ENCODE results near the gene FBH1. TPM values are rescaled to one million over a fixed set of nuclear protein-coding genes. Genes with fewer than 3 reads are reported as not detected.

The FBH1 gene
- total RNA-seq, 1 donor from 2014 or later, result 76.6 TPM

DNA sequence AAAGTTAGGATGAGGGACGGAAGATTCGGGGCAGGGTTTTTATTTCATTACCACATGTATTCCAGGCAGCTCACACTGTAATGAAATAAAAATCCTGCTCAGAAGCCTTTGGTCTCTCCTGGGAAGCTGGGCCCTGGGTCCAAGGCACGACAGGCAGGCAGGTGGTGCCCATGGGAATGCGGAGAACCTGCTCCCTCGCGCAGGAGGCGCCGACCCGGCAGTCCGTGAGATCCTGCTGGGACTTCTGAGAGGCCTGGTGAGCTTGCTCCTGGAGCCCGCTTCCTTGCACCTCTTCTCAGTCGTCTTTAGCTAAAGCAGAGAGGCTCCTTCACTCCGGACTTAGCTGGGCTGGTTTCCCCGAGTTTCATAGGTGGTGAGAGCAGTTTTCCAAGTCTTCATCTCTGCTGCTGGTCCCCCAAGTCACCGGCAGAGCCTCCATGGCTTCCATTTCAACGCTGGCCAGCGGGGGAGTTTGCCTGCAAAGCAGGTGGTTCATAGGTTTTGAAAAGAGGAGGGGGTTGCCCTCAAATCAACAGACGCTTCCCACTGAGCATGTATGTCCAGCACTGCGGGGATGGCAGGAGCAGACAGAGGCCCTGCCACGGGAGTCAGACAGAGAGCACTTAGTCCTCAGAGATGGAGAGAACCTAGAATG, 62.8 kb downstream of the FBH1 start:
- Mint-ChIP-seq H3K36me3 (no peaks in the 10 kb centered on the region), H3K27ac (no peak overlapping the region), H3K4me3 (no peak overlapping the region), H3K9me3 (no peaks in the 10 kb centered on the region), H3K4me1 (peaks cover 7% of the 10 kb centered on the region), H3K27me3 (ENCODE audit: low read depth) (peaks cover 7% of the 10 kb centered on the region)
- TF ChIP-seq, protein P1, sequence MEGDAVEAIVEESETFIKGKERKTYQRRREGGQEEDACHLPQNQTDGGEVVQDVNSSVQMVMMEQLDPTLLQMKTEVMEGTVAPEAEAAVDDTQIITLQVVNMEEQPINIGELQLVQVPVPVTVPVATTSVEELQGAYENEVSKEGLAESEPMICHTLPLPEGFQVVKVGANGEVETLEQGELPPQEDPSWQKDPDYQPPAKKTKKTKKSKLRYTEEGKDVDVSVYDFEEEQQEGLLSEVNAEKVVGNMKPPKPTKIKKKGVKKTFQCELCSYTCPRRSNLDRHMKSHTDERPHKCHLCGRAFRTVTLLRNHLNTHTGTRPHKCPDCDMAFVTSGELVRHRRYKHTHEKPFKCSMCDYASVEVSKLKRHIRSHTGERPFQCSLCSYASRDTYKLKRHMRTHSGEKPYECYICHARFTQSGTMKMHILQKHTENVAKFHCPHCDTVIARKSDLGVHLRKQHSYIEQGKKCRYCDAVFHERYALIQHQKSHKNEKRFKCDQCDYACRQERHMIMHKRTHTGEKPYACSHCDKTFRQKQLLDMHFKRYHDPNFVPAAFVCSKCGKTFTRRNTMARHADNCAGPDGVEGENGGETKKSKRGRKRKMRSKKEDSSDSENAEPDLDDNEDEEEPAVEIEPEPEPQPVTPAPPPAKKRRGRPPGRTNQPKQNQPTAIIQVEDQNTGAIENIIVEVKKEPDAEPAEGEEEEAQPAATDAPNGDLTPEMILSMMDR (IDR thresholded peaks at IDR 0.05; ENCODE audit: unreplicated experiment), result no peak
- DNase-seq (ENCODE audit: low spot score in 2 of 2, unreplicated experiment in 2 of 2), result no peak

DNA sequence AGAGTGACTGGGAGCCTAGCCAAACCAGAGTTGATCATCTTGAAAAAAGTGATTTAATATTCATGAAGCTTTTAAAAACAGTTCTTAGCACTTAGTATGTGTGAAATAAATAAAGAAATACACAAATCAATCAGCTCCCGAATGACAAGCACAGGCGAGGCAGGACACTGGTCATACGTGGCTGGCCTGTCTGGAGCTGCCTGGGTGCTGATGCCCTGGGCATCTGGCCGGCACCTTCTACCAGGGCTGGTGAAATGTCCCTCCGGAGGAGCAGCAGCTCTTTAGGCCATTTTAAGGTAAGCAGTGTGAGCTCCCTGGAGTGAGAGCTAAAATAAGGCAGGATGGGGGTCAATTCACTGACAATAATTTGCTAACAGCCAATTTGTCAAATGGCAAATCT, 63.6 kb downstream of the FBH1 start:
- peaks cover 7% of the 10 kb centered on the region for H3K27me3 Mint-ChIP-seq (ENCODE audit: low read depth)
- TF ChIP-seq, protein P1 (IDR thresholded peaks at IDR 0.05; ENCODE audit: unreplicated experiment), result no peak
- H3K4me3 Mint-ChIP-seq, result no peak overlapping the region
- peaks cover 9% of the 10 kb centered on the region for H3K4me1 Mint-ChIP-seq
- H3K9me3 Mint-ChIP-seq, result no peaks in the 10 kb centered on the region
- H3K36me3 Mint-ChIP-seq, result no peaks in the 10 kb centered on the region
- DNase-seq (ENCODE audit: low spot score in 2 of 2, unreplicated experiment in 2 of 2), result no peak
- H3K27ac Mint-ChIP-seq, result no peak overlapping the region

DNA sequence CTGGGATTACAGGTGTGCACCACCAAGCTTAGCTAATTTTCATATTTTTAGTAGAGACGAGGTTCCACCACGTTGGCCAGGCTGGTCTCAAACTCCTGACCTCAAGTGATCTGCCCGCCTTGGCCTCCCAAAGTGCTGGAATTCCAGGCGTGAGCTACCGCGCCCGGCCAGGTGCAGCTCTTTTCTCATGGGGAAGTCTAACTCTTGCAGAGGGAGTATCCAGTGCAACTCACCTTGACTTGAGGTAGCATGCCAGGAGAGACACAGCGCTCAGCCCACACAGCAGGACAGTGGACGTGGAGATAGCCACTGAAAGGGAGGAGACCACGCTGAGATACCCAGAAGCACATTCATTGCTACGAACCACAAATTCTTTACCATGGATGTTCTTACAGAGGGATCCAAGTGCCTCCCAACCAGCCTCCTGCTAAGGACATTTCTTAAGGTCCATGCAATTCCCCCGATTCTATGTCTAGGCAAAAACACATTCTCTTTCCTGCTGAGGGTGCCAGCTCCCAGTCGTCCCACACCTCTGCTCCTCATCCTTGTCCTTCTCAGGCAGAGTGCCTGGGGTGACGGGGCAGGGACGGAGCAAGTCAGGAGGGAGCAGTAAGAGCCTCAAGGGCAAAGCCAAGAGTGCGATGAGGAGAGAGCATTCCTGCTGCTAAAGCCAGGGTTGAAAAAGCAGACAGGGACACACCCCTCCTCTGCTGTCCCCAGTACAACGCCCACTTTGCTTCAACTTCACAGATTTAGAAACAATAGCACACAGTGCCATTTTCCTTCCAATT, 66.3 kb downstream of the FBH1 start:
- no peak overlapping the region for H3K27ac Mint-ChIP-seq
- no peaks in the 10 kb centered on the region for H3K36me3 Mint-ChIP-seq
- peaks cover 9% of the 10 kb centered on the region for H3K4me1 Mint-ChIP-seq
- H3K27me3 Mint-ChIP-seq (ENCODE audit: low read depth), result no peaks in the 10 kb centered on the region
- no peak overlapping the region for H3K4me3 Mint-ChIP-seq
- TF ChIP-seq, protein P1 (IDR thresholded peaks at IDR 0.05; ENCODE audit: unreplicated experiment), result no peak
- DNase-seq (ENCODE audit: low spot score in 2 of 2, unreplicated experiment in 2 of 2), result no peak
- no peaks in the 10 kb centered on the region for H3K9me3 Mint-ChIP-seq

DNA sequence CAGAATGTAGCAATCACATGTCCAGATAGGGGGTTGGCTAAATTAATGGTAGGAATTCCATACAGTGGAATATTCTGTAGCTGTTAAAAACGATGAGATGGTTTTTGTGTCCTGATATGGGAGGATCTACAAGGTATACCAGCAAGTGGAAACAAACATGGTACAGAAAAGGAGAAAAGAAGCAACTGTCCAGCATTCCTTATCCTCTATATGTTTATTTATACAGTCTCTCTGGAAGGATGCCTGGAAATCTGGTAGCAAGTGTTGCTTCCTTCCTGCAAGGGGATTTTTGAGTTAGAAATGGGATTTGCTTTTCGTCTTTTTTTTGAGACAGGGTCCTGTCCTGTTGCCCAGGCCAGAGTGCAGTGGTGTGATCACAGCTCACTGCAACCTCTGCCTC, 68.0 kb downstream of the FBH1 start:
- Mint-ChIP-seq H3K27me3 (ENCODE audit: low read depth) (no peaks in the 10 kb centered on the region), H3K9me3 (no peaks in the 10 kb centered on the region), H3K4me3 (no peak overlapping the region), H3K27ac (no peak overlapping the region), H3K36me3 (no peaks in the 10 kb centered on the region), H3K4me1 (peaks cover 9% of the 10 kb centered on the region)
- DNase-seq (ENCODE audit: low spot score in 2 of 2, unreplicated experiment in 2 of 2), result no peak
- TF ChIP-seq, protein P1 (IDR thresholded peaks at IDR 0.05; ENCODE audit: unreplicated experiment), result no peak

DNA sequence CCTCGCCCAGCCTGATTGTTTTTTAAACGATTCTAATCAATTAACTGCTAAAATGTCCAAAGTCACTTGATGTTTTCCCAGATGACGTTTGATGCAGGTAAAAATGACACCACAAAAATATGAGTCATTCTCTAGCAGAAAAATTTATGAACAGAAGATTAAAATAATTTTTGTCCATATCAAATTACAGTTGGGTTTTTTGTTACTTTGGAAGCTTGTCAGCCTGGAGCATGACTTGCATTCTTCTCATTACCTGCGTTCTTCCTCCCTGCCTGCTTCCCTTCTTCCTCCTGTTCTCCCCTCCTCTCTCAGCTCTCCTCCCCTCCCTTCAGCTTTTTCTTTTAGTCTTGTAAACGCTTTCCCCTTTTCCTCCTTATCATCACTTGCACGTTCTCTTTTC, 68.6 kb downstream of the FBH1 start:
- H3K27me3 Mint-ChIP-seq (ENCODE audit: low read depth), result peaks cover 1% of the 10 kb centered on the region
- no peak for DNase-seq (ENCODE audit: low spot score in 2 of 2, unreplicated experiment in 2 of 2)
- no peak overlapping the region for H3K4me3 Mint-ChIP-seq
- H3K9me3 Mint-ChIP-seq, result no peaks in the 10 kb centered on the region
- peak overlapping the region; percentile 69 for H3K27ac Mint-ChIP-seq
- TF ChIP-seq, protein P1 (IDR thresholded peaks at IDR 0.05; ENCODE audit: unreplicated experiment), result no peak
- no peaks in the 10 kb centered on the region for H3K36me3 Mint-ChIP-seq
- peaks cover 9% of the 10 kb centered on the region for H3K4me1 Mint-ChIP-seq

Measured in mesothelial cell of epicardium (in vitro differentiated cells).